Measurements from ENCODE around the gene SRMS. TPM values are rescaled to one million over a fixed set of nuclear protein-coding genes. Genes with fewer than 3 reads are reported as not detected.

Gene SRMS
- total and polyA plus RNA-seq, 8 donors: 0.08 to 0.27 (median 0.18) TPM; not detected in 3

GRCh38 chr20:63549019-63549418 is 1.5 kb upstream of the SRMS start:
- peaks cover 18 to 96% of the 10 kb centered on the region in 2 donors for H3K27me3 ChIP-seq

GRCh38 chr20:63548542-63548941 is 993 bp upstream of the SRMS start:
- no peak for TF ChIP-seq CTCF (IDR thresholded peaks at IDR 0.05)
- Histone ChIP-seq H3K27ac (no peak overlapping the region), H3K27me3 (peaks cover 18 to 92% of the 10 kb centered on the region in 2 donors), H3K4me1 (peaks cover 0 to 1% of the 10 kb centered on the region in 2 donors), H3K36me3 (no peaks in the 10 kb centered on the region), H3K9me3 (no peaks in the 10 kb centered on the region), H3K4me3 (no peak overlapping the region)
- DNase-seq (no peak), ATAC-seq (no peak)
- intact Hi-C loops (cut with DNase I): no loop called here

More at GRCh38 chr20:63549019-63549418, 1.5 kb upstream of the SRMS start:
- Histone ChIP-seq H3K36me3 (no peaks in the 10 kb centered on the region), H3K27ac (no peak overlapping the region), H3K4me1 (peaks cover 0 to 6% of the 10 kb centered on the region in 2 donors), H3K9me3 (no peaks in the 10 kb centered on the region), H3K4me3 (no peak overlapping the region)
- no peak for DNase-seq
- intact Hi-C loops (cut with DNase I): no loop called here
- ATAC-seq: no peak
- TF ChIP-seq CTCF (IDR thresholded peaks at IDR 0.05): no peak

GRCh38 chr20:63546956-63547724 is 409 bp downstream of the SRMS start:
- ATAC-seq (no peak), DNase-seq (no peak)
- H3K27me3 ChIP-seq: peaks cover 18 to 80% of the 10 kb centered on the region in 2 donors
- no peaks in the 10 kb centered on the region for H3K4me1 ChIP-seq
- H3K27ac ChIP-seq: no peak overlapping the region
- TF ChIP-seq CTCF (IDR thresholded peaks at IDR 0.05): no peak
- H3K9me3 ChIP-seq: no peaks in the 10 kb centered on the region
- no peak overlapping the region for H3K4me3 ChIP-seq
- intact Hi-C loops (cut with DNase I): no loop called here
- H3K36me3 ChIP-seq: no peaks in the 10 kb centered on the region

- Histone ChIP-seq H3K27ac (no peak overlapping the region), H3K4me3 (no peak overlapping the region), H3K9me3 (no peaks in the 10 kb centered on the region), H3K27me3 (peaks cover 18 to 74% of the 10 kb centered on the region in 2 donors), H3K36me3 (no peaks in the 10 kb centered on the region), H3K4me1 (no peaks in the 10 kb centered on the region)
- no peak for TF ChIP-seq CTCF (IDR thresholded peaks at IDR 0.05)
- intact Hi-C loops (cut with DNase I): no loop called here
- no peak for DNase-seq
- no peak for ATAC-seq
These were observed 1.1 kb downstream of the SRMS start for GRCh38 chr20:63546256-63546955.

GRCh38 chr20:63545814-63546213 is 1.7 kb downstream of the SRMS start:
- DNase-seq (no peak), ATAC-seq (no peak)
- no peak overlapping the region for H3K27ac ChIP-seq
- H3K27me3 ChIP-seq: peaks cover 18 to 68% of the 10 kb centered on the region in 2 donors
- intact Hi-C loops (cut with DNase I): no loop called here
- H3K9me3 ChIP-seq: no peaks in the 10 kb centered on the region
- no peak overlapping the region for H3K4me3 ChIP-seq
- H3K4me1 ChIP-seq: no peaks in the 10 kb centered on the region
- H3K36me3 ChIP-seq: no peaks in the 10 kb centered on the region
- no peak for TF ChIP-seq CTCF (IDR thresholded peaks at IDR 0.05)
